Left ventricle myocardium inferior (tissue), 1 donor: ENCODE data around the gene KCTD3. TPM values are rescaled to one million over a fixed set of nuclear protein-coding genes. Genes with fewer than 3 reads are reported as not detected.

Experiments
- DNase-seq: peaks from one replicate; pipeline ENCODE4 v3.0.0-alpha.2; 2020
- H3K27ac ChIP-seq: fragments of 200-600 bp; replicated peaks from 2 replicates; pipeline ENCODE4 v1.8.0; 2021
- H3K27me3 ChIP-seq: fragments of 200-600 bp; 2 replicates; pipeline ENCODE4 v1.8.0; 2021; ENCODE audit warnings: low read depth
- H3K36me3 ChIP-seq: fragments of 200-600 bp; 2 replicates; pipeline ENCODE4 v1.8.0; 2021
- H3K4me1 ChIP-seq: fragments of 200-600 bp; 2 replicates; pipeline ENCODE4 v1.8.0; 2021
- H3K4me3 ChIP-seq: fragments of 200-600 bp; 2 replicates; pipeline ENCODE4 v1.8.0; 2021; ENCODE audit warnings: mild to moderate bottlenecking, moderate library complexity
- H3K9me3 ChIP-seq: fragments of 200-600 bp; replicated peaks from 2 replicates; pipeline ENCODE4 v1.8.0; 2021
- intact Hi-C: fragments of 100-400 bp; cut with micrococcal nuclease; formaldehyde crosslinking; loops from one replicate; pipeline ENCODE4 v1.11.0; 2022
- total RNA-seq: library from RNA; stranded (reverse); fragmentation: NEBNext Ultra II Directional; extraction: Animal tissue kit (Norgen Biotek cat#: 25700); gene quantifications from one replicate; pipeline ENCODE4 v1.2.1, GENCODE V29; 2021
- TF ChIP-seq, protein P1 (sequence below): fragments of 200-600 bp; IDR thresholded peaks from 2 replicates; pipeline ENCODE4 v1.8.0; 2021; ENCODE audit warnings: antibody characterized with exemption, mild to moderate bottlenecking, borderline replicate concordance
- donor health status: DM: no; HTN: yes; CAD: no; lungs with severe emphysema.

Gene KCTD3
- total RNA-seq, 1 donor from 2014 or later = 11.2 TPM

GRCh38 chr1:215556996-215557395 lies 10.1 kb upstream of the KCTD3 start:
- Histone ChIP-seq H3K27ac (no peak overlapping the region), H3K4me3 (no peak overlapping the region), H3K4me1 (no peaks in the 10 kb centered on the region), H3K36me3 (no peaks in the 10 kb centered on the region), H3K27me3 (no peaks in the 10 kb centered on the region), H3K9me3 (peaks cover 31% of the 10 kb centered on the region)
- DNase-seq = no peak
- TF ChIP-seq, protein P1, sequence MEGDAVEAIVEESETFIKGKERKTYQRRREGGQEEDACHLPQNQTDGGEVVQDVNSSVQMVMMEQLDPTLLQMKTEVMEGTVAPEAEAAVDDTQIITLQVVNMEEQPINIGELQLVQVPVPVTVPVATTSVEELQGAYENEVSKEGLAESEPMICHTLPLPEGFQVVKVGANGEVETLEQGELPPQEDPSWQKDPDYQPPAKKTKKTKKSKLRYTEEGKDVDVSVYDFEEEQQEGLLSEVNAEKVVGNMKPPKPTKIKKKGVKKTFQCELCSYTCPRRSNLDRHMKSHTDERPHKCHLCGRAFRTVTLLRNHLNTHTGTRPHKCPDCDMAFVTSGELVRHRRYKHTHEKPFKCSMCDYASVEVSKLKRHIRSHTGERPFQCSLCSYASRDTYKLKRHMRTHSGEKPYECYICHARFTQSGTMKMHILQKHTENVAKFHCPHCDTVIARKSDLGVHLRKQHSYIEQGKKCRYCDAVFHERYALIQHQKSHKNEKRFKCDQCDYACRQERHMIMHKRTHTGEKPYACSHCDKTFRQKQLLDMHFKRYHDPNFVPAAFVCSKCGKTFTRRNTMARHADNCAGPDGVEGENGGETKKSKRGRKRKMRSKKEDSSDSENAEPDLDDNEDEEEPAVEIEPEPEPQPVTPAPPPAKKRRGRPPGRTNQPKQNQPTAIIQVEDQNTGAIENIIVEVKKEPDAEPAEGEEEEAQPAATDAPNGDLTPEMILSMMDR = no peak
- intact Hi-C loops = no loop called here

GRCh38 chr1:215557504-215557903 lies 9.6 kb upstream of the KCTD3 start:
- peaks cover 31% of the 10 kb centered on the region for H3K9me3 ChIP-seq
- H3K36me3 ChIP-seq = no peaks in the 10 kb centered on the region
- no peaks in the 10 kb centered on the region for H3K4me1 ChIP-seq
- no peaks in the 10 kb centered on the region for H3K27me3 ChIP-seq
- no peak for DNase-seq
- no peak overlapping the region for H3K27ac ChIP-seq
- H3K4me3 ChIP-seq = no peak overlapping the region
- TF ChIP-seq, protein P1 = no peak
- intact Hi-C loops = no loop called here

- no peaks in the 10 kb centered on the region for H3K36me3 ChIP-seq
- H3K27ac ChIP-seq = no peak overlapping the region
- TF ChIP-seq, protein P1 = no peak
- H3K4me3 ChIP-seq = no peak overlapping the region
- no peaks in the 10 kb centered on the region for H3K4me1 ChIP-seq
- intact Hi-C loops = no loop called here
- DNase-seq = no peak
- H3K27me3 ChIP-seq = no peaks in the 10 kb centered on the region
- peaks cover 31% of the 10 kb centered on the region for H3K9me3 ChIP-seq
These were observed 9.0 kb upstream of the KCTD3 start for GRCh38 chr1:215557992-215558626.

GRCh38 chr1:215567491-215568298 lies 591 bp downstream of the KCTD3 start:
- no peaks in the 10 kb centered on the region for H3K36me3 ChIP-seq
- no peaks in the 10 kb centered on the region for H3K9me3 ChIP-seq
- peak overlapping the region; percentile 87 for H3K4me3 ChIP-seq
- peaks cover 58% of the 10 kb centered on the region for H3K4me1 ChIP-seq
- TF ChIP-seq, protein P1 = no peak
- H3K27ac ChIP-seq = peak overlapping the region; percentile 94
- intact Hi-C loops = no loop called here
- H3K27me3 ChIP-seq = no peaks in the 10 kb centered on the region
- peak; percentile 30 for DNase-seq

GRCh38 chr1:215568299-215568692 lies 1.2 kb downstream of the KCTD3 start:
- Histone ChIP-seq H3K4me1 (peaks cover 64% of the 10 kb centered on the region), H3K4me3 (peak overlapping the region; percentile 87), H3K9me3 (no peaks in the 10 kb centered on the region), H3K27ac (peak overlapping the region; percentile 94), H3K27me3 (no peaks in the 10 kb centered on the region), H3K36me3 (no peaks in the 10 kb centered on the region)
- no peak for DNase-seq
- TF ChIP-seq, protein P1 = no peak
- intact Hi-C loops = no loop called here
